GM23338 (cell line): ENCODE measurements around the gene CCL4L2. TPM values are rescaled to one million over a fixed set of nuclear protein-coding genes. Genes with fewer than 3 reads are reported as not detected.
A peak's percentile ranks its signal among the peaks of the same experiment; 100 is the strongest.

ENCODE experiments used
- ATAC-seq: fragments of 200-7000 bp; cut with Tn5 transposase; 3 replicates; pipeline ENCODE4 v1.9.1; 2020
- DNase-seq: peaks from one replicate; pipeline ENCODE4 v3.0.0-alpha.2; 2015; ENCODE audit warnings: low spot score
- H2AFZ ChIP-seq: fragments of 200-600 bp; sonication (generic); 2 replicates; pipeline ENCODE4 v1.8.0; 2016; ENCODE audit warnings: antibody characterized with exemption, mild to moderate bottlenecking, moderate library complexity
- H3F3A ChIP-seq: fragments of 200-600 bp; sonication (generic); replicated peaks from 2 replicates; pipeline ENCODE4 v1.8.0; 2017; ENCODE audit warnings: antibody characterized with exemption, mixed run types, low read depth
- H3K27ac ChIP-seq: fragments of 200-600 bp; sonication (generic); 2 replicates; pipeline ENCODE4 v1.6.1; 2016; ENCODE audit warnings: low read depth
- H3K27me3 ChIP-seq: fragments of 200-600 bp; sonication (generic); 2 replicates; pipeline ENCODE4 v1.8.0; 2016; ENCODE audit warnings: mild to moderate bottlenecking, mixed run types, moderate library complexity; ENCODE audit not compliant: insufficient read depth
- H3K36me3 ChIP-seq: fragments of 200-600 bp; sonication (generic); 2 replicates; pipeline ENCODE4 v1.8.0; 2016; ENCODE audit warnings: mild to moderate bottlenecking; ENCODE audit not compliant: insufficient read depth
- H3K4me1 ChIP-seq: fragments of 200-600 bp; sonication (generic); 2 replicates; pipeline ENCODE4 v1.8.0; 2016; ENCODE audit warnings: mild to moderate bottlenecking, moderate library complexity; ENCODE audit not compliant: insufficient read depth
- H3K4me2 ChIP-seq: fragments of 200-600 bp; sonication (generic); 2 replicates; pipeline ENCODE4 v1.7.1; 2017; ENCODE audit warnings: mixed run types
- H3K4me3 ChIP-seq: fragments of 200-600 bp; sonication (generic); 2 replicates; pipeline ENCODE4 v1.6.1; 2016; ENCODE audit warnings: mixed run types
- H3K79me2 ChIP-seq: fragments of 200-600 bp; sonication (generic); replicated peaks from 2 replicates; pipeline ENCODE4 v1.8.0; 2017; ENCODE audit warnings: mild to moderate bottlenecking; ENCODE audit not compliant: insufficient read depth
- H3K9me2 ChIP-seq: fragments of 200-600 bp; sonication (generic); 2 replicates; pipeline ENCODE4 v1.8.0; 2017; ENCODE audit not compliant: insufficient read depth
- H4K20me1 ChIP-seq: fragments of 200-600 bp; sonication (generic); replicated peaks from 2 replicates; pipeline ENCODE4 v1.8.0; 2017; ENCODE audit warnings: mild to moderate bottlenecking; ENCODE audit not compliant: insufficient read depth
- H3K27ac Mint-ChIP-seq: 2 replicates; pipeline ENCODE4 v1.8.0; 2020; ENCODE audit warnings: inconsistent platforms, mild to moderate bottlenecking, moderate library complexity, mixed read lengths
- H3K27me3 Mint-ChIP-seq: 3 replicates; pipeline ENCODE4 v1.8.0; 2022; ENCODE audit warnings: low read depth, mild to moderate bottlenecking, moderate library complexity, mixed read lengths, inconsistent platforms; ENCODE audit not compliant: insufficient read depth, poor library complexity
- H3K36me3 Mint-ChIP-seq: 3 replicates; pipeline ENCODE4 v1.8.0; 2021; ENCODE audit warnings: low read depth, mild to moderate bottlenecking, inconsistent platforms, moderate library complexity, mixed read lengths
- H3K4me1 Mint-ChIP-seq: 3 replicates; pipeline ENCODE4 v1.8.0; 2020; ENCODE audit warnings: mild to moderate bottlenecking, inconsistent platforms, mixed read lengths
- H3K4me3 Mint-ChIP-seq: 3 replicates; pipeline ENCODE4 v1.8.0; 2021; ENCODE audit warnings: moderate library complexity, mild to moderate bottlenecking, inconsistent platforms, mixed read lengths
- H3K9me3 Mint-ChIP-seq: 3 replicates; pipeline ENCODE4 v1.8.0; 2020; ENCODE audit warnings: moderate library complexity, mild to moderate bottlenecking, inconsistent platforms, mixed read lengths
- CREB1 ChIP-seq: fragments of 250-450 bp; sonication (Bioruptor Pico); IDR thresholded peaks from 2 replicates; pipeline ENCODE4 v1.5.0; 2020; ENCODE audit warnings: low read depth, mild to moderate bottlenecking, moderate library complexity
- EZH2 ChIP-seq: fragments of 200-600 bp; sonication (generic); IDR thresholded peaks from one replicate; pipeline ENCODE4 v1.8.0; 2017; ENCODE audit warnings: antibody characterized with exemption, mild to moderate bottlenecking, low read depth; ENCODE audit not compliant: unreplicated experiment
- EZH2phosphoT487 ChIP-seq: fragments of 200-600 bp; sonication (generic); IDR thresholded peaks from one replicate; pipeline ENCODE4 v1.8.1; 2018; ENCODE audit warnings: antibody characterized with exemption; ENCODE audit not compliant: unreplicated experiment
- JUNB ChIP-seq: IDR thresholded peaks from one replicate; pipeline ENCODE4 v1.6.1; 2016; ENCODE audit warnings: antibody characterized with exemption; ENCODE audit not compliant: unreplicated experiment
- NANOG ChIP-seq: IDR thresholded peaks from 2 replicates; pipeline ENCODE4 v1.6.1; 2016; ENCODE audit warnings: antibody characterized with exemption, borderline replicate concordance
- STAT1 ChIP-seq: IDR thresholded peaks from one replicate; pipeline ENCODE4 v1.6.1; 2016; ENCODE audit warnings: antibody characterized with exemption; ENCODE audit not compliant: unreplicated experiment
- polyA plus RNA-seq: library from polyadenylated mRNA; unstranded; fragments of >200 nt; fragmentation: Nextera tagmentation; extraction: Ambion mirVana; gene quantifications from 2 replicates; pipeline ENCODE4 v1.2.1, GENCODE V29; 2016
- total RNA-seq: library from RNA; depleted of rRNA; stranded (reverse); fragments of >200 nt; shearing (Covaris generic); gene quantifications from 2 replicates; pipeline ENCODE4 v1.2.3, GENCODE V29; 2014
- TF ChIP-seq, protein P1 (sequence below): IDR thresholded peaks from 2 replicates; pipeline ENCODE4 v1.6.1; 2016; ENCODE audit warnings: antibody characterized with exemption
- TF ChIP-seq, protein P2 (sequence below): IDR thresholded peaks from one replicate; pipeline ENCODE4 v1.6.1; 2018; ENCODE audit warnings: antibody characterized with exemption; ENCODE audit not compliant: unreplicated experiment
- TF ChIP-seq, protein P3 (sequence below), 2 experiments: fragments of 200-600 bp in 1 of 2; sonication (generic) in 1 of 2; conservative IDR thresholded peaks; 2 replicates each; pipeline versions ENCODE4 v1.5.1 to v1.6.1; 2016 to 2017; ENCODE audit warnings: antibody characterized with exemption in 2 of 2, low read depth in 2 of 2, mild to moderate bottlenecking in 2 of 2, moderate library complexity in 1 of 2

Gene CCL4L2
- total and polyA plus RNA-seq, 2 experiments from 2014 or later = not detected

DNA sequence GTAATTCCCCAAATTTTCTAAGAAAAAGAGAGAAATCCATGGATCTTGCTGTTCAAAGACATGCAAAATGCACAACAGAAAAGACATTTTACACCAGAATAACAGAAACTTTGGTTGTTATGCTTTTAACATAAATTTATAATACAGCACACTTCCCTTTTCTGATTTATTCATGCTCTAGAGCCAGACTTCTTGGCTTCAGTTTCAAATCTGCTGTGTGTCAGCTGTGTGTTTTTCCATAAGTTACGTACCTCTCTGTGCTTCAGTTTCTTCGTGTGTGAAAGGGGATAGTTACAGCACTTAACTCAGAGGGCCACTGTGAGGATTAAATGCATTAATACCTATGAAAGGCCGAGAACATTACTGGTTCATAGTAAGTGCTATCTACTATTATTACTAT is 7.5 kb upstream of the CCL4L2 start:
- H3K4me3 ChIP-seq = no peak overlapping the region
- no peak overlapping the region for H3K4me2 ChIP-seq
- no peaks in the 10 kb centered on the region for H3K36me3 ChIP-seq
- TF ChIP-seq, protein P1, sequence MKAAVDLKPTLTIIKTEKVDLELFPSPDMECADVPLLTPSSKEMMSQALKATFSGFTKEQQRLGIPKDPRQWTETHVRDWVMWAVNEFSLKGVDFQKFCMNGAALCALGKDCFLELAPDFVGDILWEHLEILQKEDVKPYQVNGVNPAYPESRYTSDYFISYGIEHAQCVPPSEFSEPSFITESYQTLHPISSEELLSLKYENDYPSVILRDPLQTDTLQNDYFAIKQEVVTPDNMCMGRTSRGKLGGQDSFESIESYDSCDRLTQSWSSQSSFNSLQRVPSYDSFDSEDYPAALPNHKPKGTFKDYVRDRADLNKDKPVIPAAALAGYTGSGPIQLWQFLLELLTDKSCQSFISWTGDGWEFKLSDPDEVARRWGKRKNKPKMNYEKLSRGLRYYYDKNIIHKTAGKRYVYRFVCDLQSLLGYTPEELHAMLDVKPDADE = no peak
- TF ChIP-seq EZH2 = no peak
- no peak for TF ChIP-seq STAT1
- no peak for TF ChIP-seq JUNB
- no peak for TF ChIP-seq EZH2phosphoT487
- TF ChIP-seq, protein P2, sequence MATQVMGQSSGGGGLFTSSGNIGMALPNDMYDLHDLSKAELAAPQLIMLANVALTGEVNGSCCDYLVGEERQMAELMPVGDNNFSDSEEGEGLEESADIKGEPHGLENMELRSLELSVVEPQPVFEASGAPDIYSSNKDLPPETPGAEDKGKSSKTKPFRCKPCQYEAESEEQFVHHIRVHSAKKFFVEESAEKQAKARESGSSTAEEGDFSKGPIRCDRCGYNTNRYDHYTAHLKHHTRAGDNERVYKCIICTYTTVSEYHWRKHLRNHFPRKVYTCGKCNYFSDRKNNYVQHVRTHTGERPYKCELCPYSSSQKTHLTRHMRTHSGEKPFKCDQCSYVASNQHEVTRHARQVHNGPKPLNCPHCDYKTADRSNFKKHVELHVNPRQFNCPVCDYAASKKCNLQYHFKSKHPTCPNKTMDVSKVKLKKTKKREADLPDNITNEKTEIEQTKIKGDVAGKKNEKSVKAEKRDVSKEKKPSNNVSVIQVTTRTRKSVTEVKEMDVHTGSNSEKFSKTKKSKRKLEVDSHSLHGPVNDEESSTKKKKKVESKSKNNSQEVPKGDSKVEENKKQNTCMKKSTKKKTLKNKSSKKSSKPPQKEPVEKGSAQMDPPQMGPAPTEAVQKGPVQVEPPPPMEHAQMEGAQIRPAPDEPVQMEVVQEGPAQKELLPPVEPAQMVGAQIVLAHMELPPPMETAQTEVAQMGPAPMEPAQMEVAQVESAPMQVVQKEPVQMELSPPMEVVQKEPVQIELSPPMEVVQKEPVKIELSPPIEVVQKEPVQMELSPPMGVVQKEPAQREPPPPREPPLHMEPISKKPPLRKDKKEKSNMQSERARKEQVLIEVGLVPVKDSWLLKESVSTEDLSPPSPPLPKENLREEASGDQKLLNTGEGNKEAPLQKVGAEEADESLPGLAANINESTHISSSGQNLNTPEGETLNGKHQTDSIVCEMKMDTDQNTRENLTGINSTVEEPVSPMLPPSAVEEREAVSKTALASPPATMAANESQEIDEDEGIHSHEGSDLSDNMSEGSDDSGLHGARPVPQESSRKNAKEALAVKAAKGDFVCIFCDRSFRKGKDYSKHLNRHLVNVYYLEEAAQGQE = no peak
- TF ChIP-seq NANOG = no peak
- no peak for DNase-seq
- peaks cover 8% of the 10 kb centered on the region for H3K4me1 ChIP-seq
- H2AFZ ChIP-seq = peak overlapping the region; percentile 92
- H3K27ac ChIP-seq = no peak overlapping the region
- Mint-ChIP-seq H3K27me3 (peaks cover 1% of the 10 kb centered on the region), H3K9me3 (no peaks in the 10 kb centered on the region), H3K4me1 (peaks cover 8% of the 10 kb centered on the region), H3K4me3 (no peak overlapping the region), H3K36me3 (no peaks in the 10 kb centered on the region), H3K27ac (no peak overlapping the region)
- no peaks in the 10 kb centered on the region for H3K27me3 ChIP-seq
- no peaks in the 10 kb centered on the region for H3K79me2 ChIP-seq
- no peaks in the 10 kb centered on the region for H3K9me2 ChIP-seq
- no peaks in the 10 kb centered on the region for H4K20me1 ChIP-seq
- H3F3A ChIP-seq = no peaks in the 10 kb centered on the region
- ATAC-seq = no peak

DNA sequence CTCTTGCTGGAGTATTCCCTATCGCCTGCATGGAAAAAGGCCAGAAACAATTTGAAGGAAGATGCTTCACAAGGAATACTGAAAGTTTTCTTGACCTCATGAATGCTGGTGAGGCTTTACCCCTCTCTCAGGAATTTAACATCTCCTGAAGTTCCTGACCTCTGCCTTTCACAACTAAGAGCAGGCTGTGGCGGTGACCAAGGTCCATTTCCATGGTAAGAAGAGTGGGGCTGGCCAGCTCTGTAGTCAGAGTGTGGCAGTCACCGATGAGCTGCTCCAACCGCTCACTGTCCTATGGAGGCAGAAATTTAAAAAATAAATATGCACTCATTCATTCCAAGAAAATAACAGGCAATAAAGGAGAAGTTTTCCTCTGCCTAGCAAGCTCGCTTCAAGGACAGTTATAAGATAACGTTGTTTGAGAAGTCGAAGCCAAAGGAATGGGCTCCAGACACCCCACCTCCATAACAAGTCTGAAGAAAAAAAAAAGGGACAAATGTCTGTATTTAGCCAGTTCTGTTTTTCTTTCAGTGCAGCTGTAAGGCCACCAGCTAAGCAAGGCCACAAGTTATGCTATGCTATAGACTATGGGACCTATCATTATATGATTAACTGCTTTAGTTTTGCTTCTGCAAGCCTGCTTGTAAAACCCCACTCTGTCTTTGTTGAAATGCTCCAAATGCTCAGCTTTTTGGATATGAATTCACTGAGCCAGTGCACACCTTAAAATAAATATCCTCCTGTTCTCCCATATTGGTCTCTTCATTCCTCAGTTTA is 6.0 kb upstream of the CCL4L2 start:
- Mint-ChIP-seq H3K27me3 (peaks cover 1% of the 10 kb centered on the region), H3K4me3 (no peak overlapping the region), H3K9me3 (no peaks in the 10 kb centered on the region), H3K4me1 (peaks cover 8% of the 10 kb centered on the region), H3K36me3 (no peaks in the 10 kb centered on the region), H3K27ac (no peak overlapping the region)
- Histone ChIP-seq H2AFZ (0 out of 2 replicates have a peak overlapping the region, but pooled peaks have one; percentile 67), H3K27ac (no peak overlapping the region), H3K4me3 (no peak overlapping the region), H4K20me1 (no peaks in the 10 kb centered on the region), H3K4me2 (no peak overlapping the region), H3K27me3 (no peaks in the 10 kb centered on the region), H3K36me3 (no peaks in the 10 kb centered on the region), H3K79me2 (no peaks in the 10 kb centered on the region), H3K9me2 (no peaks in the 10 kb centered on the region), H3K4me1 (peaks cover 8% of the 10 kb centered on the region), H3F3A (no peaks in the 10 kb centered on the region)
- no peak for ATAC-seq
- no peak for DNase-seq
- TF ChIP-seq CREB1 (CRISPR knock-in tag) (no peak), STAT1 (no peak)
- TF ChIP-seq, protein P3, sequence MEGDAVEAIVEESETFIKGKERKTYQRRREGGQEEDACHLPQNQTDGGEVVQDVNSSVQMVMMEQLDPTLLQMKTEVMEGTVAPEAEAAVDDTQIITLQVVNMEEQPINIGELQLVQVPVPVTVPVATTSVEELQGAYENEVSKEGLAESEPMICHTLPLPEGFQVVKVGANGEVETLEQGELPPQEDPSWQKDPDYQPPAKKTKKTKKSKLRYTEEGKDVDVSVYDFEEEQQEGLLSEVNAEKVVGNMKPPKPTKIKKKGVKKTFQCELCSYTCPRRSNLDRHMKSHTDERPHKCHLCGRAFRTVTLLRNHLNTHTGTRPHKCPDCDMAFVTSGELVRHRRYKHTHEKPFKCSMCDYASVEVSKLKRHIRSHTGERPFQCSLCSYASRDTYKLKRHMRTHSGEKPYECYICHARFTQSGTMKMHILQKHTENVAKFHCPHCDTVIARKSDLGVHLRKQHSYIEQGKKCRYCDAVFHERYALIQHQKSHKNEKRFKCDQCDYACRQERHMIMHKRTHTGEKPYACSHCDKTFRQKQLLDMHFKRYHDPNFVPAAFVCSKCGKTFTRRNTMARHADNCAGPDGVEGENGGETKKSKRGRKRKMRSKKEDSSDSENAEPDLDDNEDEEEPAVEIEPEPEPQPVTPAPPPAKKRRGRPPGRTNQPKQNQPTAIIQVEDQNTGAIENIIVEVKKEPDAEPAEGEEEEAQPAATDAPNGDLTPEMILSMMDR (conservative IDR thresholded peaks at IDR 0.05; ENCODE audit: low read depth in 2 of 2) = no peak
